Brain microvascular endothelial cell (primary cell): Measurements from ENCODE around the gene DNTT.

Source experiments
- DNase-seq: peaks from one replicate; pipeline ENCODE4 v3.0.0-alpha.2; 2020
- H3K27ac ChIP-seq: fragments of 250-450 bp; sonication (Bioruptor Pico); 2 replicates; pipeline ENCODE4 v1.5.1; 2020; ENCODE audit warnings: mild to moderate bottlenecking, moderate library complexity
- H3K27me3 ChIP-seq: fragments of 250-450 bp; sonication (Bioruptor Pico); replicated peaks from 2 replicates; pipeline ENCODE4 v1.5.1; 2020; ENCODE audit warnings: mild to moderate bottlenecking
- H3K36me3 ChIP-seq: fragments of 250-450 bp; sonication (Bioruptor Pico); replicated peaks from 2 replicates; pipeline ENCODE4 v1.5.1; 2020; ENCODE audit warnings: mild to moderate bottlenecking
- H3K4me3 ChIP-seq: 2 replicates; pipeline ENCODE4 v1.5.1; 2011; ENCODE audit warnings: low read depth, mild to moderate bottlenecking, control low read depth, low read length, moderate library complexity
- in situ Hi-C: cut with HindIII; loops from 2 replicates; pipeline ENCODE4 v1.10.0; 2017; ENCODE audit warnings: low sequenced_read_pairs, low pct_ligation_motif_present
- TF ChIP-seq, protein P1 (sequence below): IDR thresholded peaks from 2 replicates; pipeline ENCODE4 v1.5.1; 2011; ENCODE audit warnings: low read depth, mild to moderate bottlenecking, moderate library complexity, low read length, control low read depth, inconsistent platforms; ENCODE audit errors: missing control alignments

DNTT gene

DNA sequence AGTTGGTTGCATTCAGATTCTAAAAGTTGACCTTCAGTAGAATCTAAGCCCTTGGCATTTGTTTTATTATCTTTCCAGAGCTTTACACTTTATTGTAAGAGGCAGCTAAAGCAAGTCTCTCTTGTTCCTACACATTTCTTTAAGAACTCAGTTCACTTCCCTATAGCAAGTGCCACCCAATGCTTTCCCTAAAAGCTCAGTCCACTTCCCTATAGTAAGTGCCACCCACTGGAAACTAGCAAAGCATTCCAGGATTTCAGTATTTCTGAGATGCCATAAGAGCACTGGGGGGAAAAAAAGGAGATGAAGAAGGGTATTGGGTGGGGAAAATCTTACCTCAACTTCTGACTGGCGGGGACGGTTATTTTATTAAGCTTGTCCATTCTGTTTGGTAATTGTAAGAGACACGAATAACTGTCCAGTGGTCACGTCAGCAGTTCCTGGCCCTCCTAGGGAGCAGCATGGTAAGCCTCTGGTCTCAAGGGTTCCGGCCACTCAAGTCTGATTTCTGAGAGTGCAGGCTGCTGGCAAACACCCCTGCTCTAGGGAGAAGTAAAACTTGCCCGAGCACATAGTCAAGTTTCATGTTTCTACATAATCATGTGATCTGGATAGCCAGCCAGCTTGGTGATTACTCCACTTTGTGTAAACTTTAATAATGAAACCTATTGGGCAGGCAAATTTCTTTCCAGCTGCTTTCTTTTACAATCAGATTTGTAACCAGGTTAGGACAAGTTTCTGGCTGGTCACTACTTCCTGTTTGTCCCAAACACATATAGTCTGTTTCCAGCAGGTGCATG lies 33.0 kb upstream of the DNTT start, which contains the start of gene BLNK:
TSS of gene BLNK (minus strand) at position 554 of the 800 bp plus-strand sequence. CDS start at position 383, 171 bp downstream.
- Histone ChIP-seq H3K27ac (no peak within 1 kb of the TSS), H3K36me3 (no peaks in the 10 kb centered on the region), H3K4me3 (no peak within 1 kb of the TSS), H3K27me3 (no peaks in the 10 kb centered on the region)
- in situ Hi-C loops: no loop called here
- no peak for DNase-seq
- TF ChIP-seq, protein P1, sequence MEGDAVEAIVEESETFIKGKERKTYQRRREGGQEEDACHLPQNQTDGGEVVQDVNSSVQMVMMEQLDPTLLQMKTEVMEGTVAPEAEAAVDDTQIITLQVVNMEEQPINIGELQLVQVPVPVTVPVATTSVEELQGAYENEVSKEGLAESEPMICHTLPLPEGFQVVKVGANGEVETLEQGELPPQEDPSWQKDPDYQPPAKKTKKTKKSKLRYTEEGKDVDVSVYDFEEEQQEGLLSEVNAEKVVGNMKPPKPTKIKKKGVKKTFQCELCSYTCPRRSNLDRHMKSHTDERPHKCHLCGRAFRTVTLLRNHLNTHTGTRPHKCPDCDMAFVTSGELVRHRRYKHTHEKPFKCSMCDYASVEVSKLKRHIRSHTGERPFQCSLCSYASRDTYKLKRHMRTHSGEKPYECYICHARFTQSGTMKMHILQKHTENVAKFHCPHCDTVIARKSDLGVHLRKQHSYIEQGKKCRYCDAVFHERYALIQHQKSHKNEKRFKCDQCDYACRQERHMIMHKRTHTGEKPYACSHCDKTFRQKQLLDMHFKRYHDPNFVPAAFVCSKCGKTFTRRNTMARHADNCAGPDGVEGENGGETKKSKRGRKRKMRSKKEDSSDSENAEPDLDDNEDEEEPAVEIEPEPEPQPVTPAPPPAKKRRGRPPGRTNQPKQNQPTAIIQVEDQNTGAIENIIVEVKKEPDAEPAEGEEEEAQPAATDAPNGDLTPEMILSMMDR: no peak

DNA sequence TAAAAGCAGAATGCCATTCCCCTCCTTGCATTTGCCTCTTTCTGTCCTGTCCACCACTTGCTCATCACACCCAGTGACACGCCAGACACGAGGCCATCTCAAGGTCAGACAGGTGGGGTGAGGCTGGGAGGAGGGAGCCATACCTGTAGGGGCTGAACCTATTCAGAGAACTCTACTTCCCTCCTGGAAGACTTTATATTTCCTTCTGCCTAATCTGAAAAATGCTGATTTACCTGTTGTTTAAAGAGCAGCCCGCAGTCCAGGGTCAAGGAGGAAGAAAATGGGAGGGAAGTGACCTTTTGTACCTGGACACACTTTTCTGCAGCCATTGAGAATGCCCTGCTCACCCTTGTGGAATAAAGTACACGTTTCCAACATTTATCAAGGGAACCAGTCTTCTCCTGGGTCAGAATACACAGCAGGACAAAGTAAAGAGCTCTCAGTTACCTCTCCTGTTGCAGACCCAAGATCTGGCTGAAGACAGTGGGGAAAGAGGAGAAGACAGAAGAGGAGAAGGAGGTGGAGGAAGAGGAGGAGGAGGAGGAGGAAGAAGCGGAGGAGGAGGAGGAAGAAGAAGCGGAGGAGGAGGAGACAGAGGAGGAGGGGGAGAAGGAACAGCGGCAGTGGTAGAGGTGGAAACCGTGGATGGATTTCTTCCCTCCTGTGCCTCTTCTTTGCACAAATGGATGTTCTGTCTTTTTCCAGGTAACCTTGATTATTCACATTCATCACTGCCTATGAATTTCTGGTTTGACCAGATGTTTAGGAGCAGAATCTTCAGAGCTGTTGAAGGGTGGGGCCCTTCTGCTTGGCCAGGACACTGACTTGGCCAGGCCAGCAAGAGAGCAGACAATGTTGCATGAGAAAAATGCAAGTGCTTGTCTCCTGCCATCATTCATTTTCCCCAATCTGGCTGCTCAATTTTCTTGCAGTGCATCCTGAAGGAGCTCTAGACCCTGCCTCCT lies 31.6 kb upstream of the DNTT start:
- H3K36me3 ChIP-seq: no peaks in the 10 kb centered on the region
- in situ Hi-C loops: no loop called here
- H3K27ac ChIP-seq: no peak overlapping the region
- H3K27me3 ChIP-seq: no peaks in the 10 kb centered on the region
- DNase-seq: no peak
- no peak overlapping the region for H3K4me3 ChIP-seq
- TF ChIP-seq, protein P1: no peak

DNA sequence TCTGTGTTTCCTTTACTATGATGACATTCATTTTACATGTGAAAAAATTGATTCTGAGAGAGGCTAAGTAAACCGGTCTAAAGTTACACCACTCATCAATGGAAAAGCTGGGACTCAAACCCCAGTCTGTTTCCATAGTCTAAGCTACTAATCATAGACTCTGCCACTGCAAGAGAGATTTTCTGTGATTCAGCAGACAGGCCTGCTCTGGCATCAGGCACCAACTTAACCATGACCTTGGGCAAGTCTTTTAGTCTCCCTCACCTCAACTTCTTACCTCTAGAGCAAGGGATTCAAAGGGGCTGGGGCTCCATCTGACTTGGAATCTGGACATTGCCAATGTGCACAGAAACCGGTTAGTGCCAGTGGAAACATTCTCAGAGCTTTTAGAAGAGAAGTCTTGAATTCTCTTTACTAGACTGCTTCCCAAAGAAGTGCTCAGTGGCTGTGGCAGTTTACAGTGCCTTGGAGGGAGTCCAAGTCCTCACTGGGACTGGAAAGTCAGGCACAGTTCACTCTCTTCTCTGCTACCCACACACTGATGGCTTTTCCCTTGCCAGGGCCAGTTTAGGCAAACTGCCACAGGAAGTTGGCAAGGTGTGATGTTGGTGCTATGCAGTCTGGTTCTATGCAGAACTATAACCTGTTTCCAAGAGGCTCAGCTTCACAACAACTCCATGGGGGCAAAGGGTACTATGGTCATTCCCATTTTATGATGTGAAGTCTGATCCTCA lies 28.4 kb upstream of the DNTT start:
- no peaks in the 10 kb centered on the region for H3K36me3 ChIP-seq
- in situ Hi-C loops: no loop called here
- H3K27me3 ChIP-seq: no peaks in the 10 kb centered on the region
- H3K27ac ChIP-seq: no peak overlapping the region
- no peak for DNase-seq
- TF ChIP-seq, protein P1: no peak
- H3K4me3 ChIP-seq: no peak overlapping the region

DNA sequence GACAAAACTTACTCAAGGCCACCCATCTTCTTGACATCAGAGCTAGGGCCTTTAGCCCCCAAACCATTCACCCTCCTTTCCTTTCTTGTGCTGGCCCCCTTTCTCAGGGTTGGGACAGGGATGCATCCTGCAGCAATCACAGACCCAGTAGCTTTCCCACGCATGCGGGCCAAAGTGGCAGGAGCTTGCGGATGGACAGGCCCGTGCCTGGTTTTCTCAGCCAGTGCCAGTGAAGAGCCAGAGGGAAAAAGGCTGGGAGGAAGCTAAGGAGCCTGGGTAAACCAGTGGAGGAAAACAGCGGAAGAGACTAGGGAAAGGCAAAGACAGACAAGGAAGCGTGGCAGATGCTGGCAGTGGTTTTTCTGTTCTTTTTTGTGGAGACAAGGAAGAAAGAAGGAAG lies 27.8 kb upstream of the DNTT start:
- no peaks in the 10 kb centered on the region for H3K36me3 ChIP-seq
- H3K4me3 ChIP-seq: no peak overlapping the region
- TF ChIP-seq, protein P1: no peak
- no peaks in the 10 kb centered on the region for H3K27me3 ChIP-seq
- DNase-seq: no peak
- in situ Hi-C loops: no loop called here
- no peak overlapping the region for H3K27ac ChIP-seq

DNA sequence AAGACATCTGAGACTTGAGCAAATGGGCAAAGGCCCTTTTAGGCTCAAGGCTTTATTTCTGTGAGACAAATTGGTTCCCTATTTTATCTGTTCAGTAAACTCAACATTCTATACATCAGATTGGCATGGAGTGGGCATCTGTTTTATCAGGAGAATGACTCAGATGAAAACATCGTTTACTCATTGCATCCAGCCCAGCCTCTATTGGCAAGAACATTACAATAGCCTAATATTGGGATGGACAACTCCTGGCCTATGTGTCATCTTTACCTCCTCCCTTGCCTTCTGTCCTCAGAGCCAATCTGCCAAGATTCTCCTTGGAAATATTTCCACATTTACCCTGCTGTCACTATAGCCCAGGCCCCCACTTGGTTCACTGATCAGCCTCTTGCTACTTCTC lies 27.4 kb upstream of the DNTT start:
- TF ChIP-seq, protein P1: no peak
- Histone ChIP-seq H3K36me3 (no peaks in the 10 kb centered on the region), H3K27me3 (no peaks in the 10 kb centered on the region), H3K4me3 (no peak overlapping the region), H3K27ac (no peak overlapping the region)
- in situ Hi-C loops: no loop called here
- no peak for DNase-seq
